IMR-90 (cell line): Measurements from ENCODE around the gene PAX2. TPM values are rescaled to one million over a fixed set of nuclear protein-coding genes. Genes with fewer than 3 reads are reported as not detected.

ENCODE experiments used
- ATAC-seq: fragments of 200-7000 bp; cut with Tn5 transposase; 2 replicates; pipeline ENCODE4 v1.9.1; 2020; ENCODE audit warnings: low read depth, mild to moderate bottlenecking, moderate library complexity
- BruUV-seq: library from RNA; stranded (reverse); fragments of 400-500 nt; replicated peaks from 2 replicates; lab custom pipeline; 2021; lab: Mats Ljungman, UMichigan
- CTCF ChIA-PET: fragments of 300-600 bp; formaldehyde crosslinking; extraction: SDS; loops from one replicate; lab custom pipeline; 2021; ENCODE audit warnings: antibody characterized with exemption; lab: Yijun Ruan, JAX
- POLR2A ChIA-PET: fragments of 300-600 bp; sonication (Branson Sonifier 250); formaldehyde crosslinking; loops from one replicate; lab custom pipeline; 2022; ENCODE audit warnings: antibody characterized with exemption; ENCODE audit not compliant: unreplicated experiment; lab: Charles Lee
- DNase-seq: peaks from one replicate; pipeline ENCODE4 v3.0.0; 2013
- H2AFZ ChIP-seq: replicated peaks from 2 replicates; pipeline ENCODE3; 2013; ENCODE audit warnings: low read length, mild to moderate bottlenecking; ENCODE audit not compliant: poor library complexity
- H2AK5ac ChIP-seq: 2 replicates; pipeline ENCODE4 v1.6.1; 2013; ENCODE audit warnings: low read depth, low read length, inconsistent platforms
- H2AK9ac ChIP-seq: replicated peaks from 2 replicates; pipeline ENCODE3; 2013; ENCODE audit warnings: mild to moderate bottlenecking, low read depth, low read length, moderate library complexity; ENCODE audit not compliant: poor library complexity
- H2BK120ac ChIP-seq: 2 replicates; pipeline ENCODE4 v1.6.1; 2013; ENCODE audit warnings: low read depth, low read length, inconsistent platforms
- H2BK15ac ChIP-seq: 3 replicates; pipeline ENCODE4 v1.6.1; 2013; ENCODE audit warnings: low read depth, low read length, inconsistent platforms
- H2BK20ac ChIP-seq: 2 replicates; pipeline ENCODE4 v1.6.1; 2013; ENCODE audit warnings: low read depth, mild to moderate bottlenecking, inconsistent platforms, low read length, moderate library complexity
- H2BK5ac ChIP-seq: 2 replicates; pipeline ENCODE4 v1.6.1; 2013; ENCODE audit warnings: mild to moderate bottlenecking, low read depth, low read length, inconsistent platforms; ENCODE audit not compliant: poor library complexity, severe bottlenecking
- H3K14ac ChIP-seq: replicated peaks from 2 replicates; pipeline ENCODE4 v1.6.1; 2013; ENCODE audit warnings: low read depth, low read length, inconsistent platforms
- H3K18ac ChIP-seq: 2 replicates; pipeline ENCODE4 v1.6.1; 2013; ENCODE audit warnings: low read depth, low read length, control low read depth
- H3K23ac ChIP-seq: 2 replicates; pipeline ENCODE4 v1.6.1; 2013; ENCODE audit warnings: low read depth, low read length, inconsistent platforms
- H3K27ac ChIP-seq: 2 replicates; pipeline ENCODE4 v1.5.1; 2013; ENCODE audit warnings: mild to moderate bottlenecking, control low read depth, low read length; ENCODE audit not compliant: insufficient read depth
- H3K27me3 ChIP-seq: 2 replicates; pipeline ENCODE4 v1.6.1; 2013; ENCODE audit warnings: low read length; ENCODE audit not compliant: control insufficient read depth, insufficient read depth
- H3K36me3 ChIP-seq: 2 replicates; pipeline ENCODE4 v1.6.1; 2013; ENCODE audit warnings: low read length, mixed read lengths; ENCODE audit not compliant: control insufficient read depth, insufficient read depth
- H3K4ac ChIP-seq: 2 replicates; pipeline ENCODE4 v1.6.1; 2013; ENCODE audit warnings: low read depth, low read length, inconsistent platforms
- H3K4me1 ChIP-seq: 2 replicates; pipeline ENCODE4 v1.6.1; 2013; ENCODE audit warnings: low read length, mixed read lengths; ENCODE audit not compliant: control insufficient read depth, insufficient read depth
- H3K4me2 ChIP-seq: 2 replicates; pipeline ENCODE4 v1.6.1; 2013; ENCODE audit warnings: low read depth, mild to moderate bottlenecking, control low read depth, low read length, moderate library complexity
- H3K4me3 ChIP-seq: 2 replicates; pipeline ENCODE4 v1.5.1; 2013; ENCODE audit warnings: low read depth, mild to moderate bottlenecking, control low read depth, low read length, moderate library complexity; ENCODE audit not compliant: insufficient read depth
- H3K56ac ChIP-seq: 2 replicates; pipeline ENCODE4 v1.6.1; 2013; ENCODE audit warnings: low read length, inconsistent platforms; ENCODE audit not compliant: insufficient read depth; ENCODE audit errors: extremely low read depth
- H3K79me1 ChIP-seq, 2 experiments: 2 replicates each; pipeline ENCODE4 v1.6.1; 2013; ENCODE audit warnings: low read length in 2 of 2, inconsistent platforms in 1 of 2, low read depth in 1 of 2
- H3K9ac ChIP-seq: 2 replicates; pipeline ENCODE4 v1.6.1; 2013; ENCODE audit warnings: low read depth, low read length, control low read depth
- H3K9me1 ChIP-seq: 2 replicates; pipeline ENCODE4 v1.6.1; 2013; ENCODE audit warnings: low read length, inconsistent platforms; ENCODE audit not compliant: insufficient read depth
- H3K9me3 ChIP-seq: 2 replicates; pipeline ENCODE4 v1.6.1; 2013; ENCODE audit warnings: low read length; ENCODE audit not compliant: control insufficient read depth, insufficient read depth
- H4K20me1 ChIP-seq: 2 replicates; pipeline ENCODE4 v1.6.1; 2013; ENCODE audit warnings: low read length, inconsistent platforms; ENCODE audit not compliant: insufficient read depth
- H4K5ac ChIP-seq: 2 replicates; pipeline ENCODE4 v1.6.1; 2013; ENCODE audit warnings: mild to moderate bottlenecking, low read depth, low read length, control low read depth
- H4K8ac ChIP-seq, 2 experiments: 2 replicates each; pipeline ENCODE4 v1.6.1; 2013; ENCODE audit warnings: low read depth in 2 of 2, low read length in 2 of 2, control low read depth in 1 of 2, inconsistent platforms in 1 of 2
- H4K91ac ChIP-seq: 2 replicates; pipeline ENCODE4 v1.6.1; 2013; ENCODE audit warnings: low read depth, low read length, inconsistent platforms; ENCODE audit not compliant: insufficient read depth
- CHD1 ChIP-seq: IDR thresholded peaks from 2 replicates; pipeline ENCODE4 v1.6.1; 2012; ENCODE audit warnings: low read depth, low read length, improper control_type of control experiment
- MXI1 ChIP-seq: IDR thresholded peaks from 2 replicates; pipeline ENCODE4 v1.6.1; 2012; ENCODE audit warnings: low read depth, mild to moderate bottlenecking, low read length, moderate library complexity, borderline replicate concordance
- NFE2L2 ChIP-seq: fragments of 150-350 bp; IDR thresholded peaks from 2 replicates; pipeline ENCODE4 v1.6.1; 2016; ENCODE audit warnings: low read depth, mild to moderate bottlenecking, low read length
- RCOR1 ChIP-seq: IDR thresholded peaks from 2 replicates; pipeline ENCODE4 v1.6.1; 2012; ENCODE audit warnings: mild to moderate bottlenecking, low read length, improper control_type of control experiment; ENCODE audit not compliant: insufficient replicate concordance
- RFX5 ChIP-seq: IDR thresholded peaks from 2 replicates; pipeline ENCODE4 v1.8.0; 2012; ENCODE audit warnings: low read depth, mild to moderate bottlenecking, low read length, moderate library complexity
- WGBS, 2 experiments: methylation state at CpG; one replicate each; pipeline versions ENCODE4 v1.1.5 to v1.1.7; 2013; ENCODE audit warnings: missing lambda C conversion rate in 2 of 2; ENCODE audit not compliant: insufficient read length in 1 of 2; ENCODE audit errors: extremely low coverage in 2 of 2; 5-methylcytosine and 5-hydroxymethylcytosine counted together
- dilution Hi-C: fragments of 300-500 bp; cut with HindIII; formaldehyde crosslinking; loops from one replicate; pipeline ENCODE4 v1.14.3; 2018; ENCODE audit warnings: low sequenced_read_pairs; ENCODE audit not compliant: unreplicated experiment
- in situ Hi-C: fragments of 300-500 bp; cut with MboI; formaldehyde crosslinking; loops from 3 replicates; pipeline ENCODE4 v1.14.3; 2019; ENCODE audit warnings: low sequenced_read_pairs, inconsistent platforms, mixed read lengths
- intact Hi-C: fragments of 100-400 bp; cut with micrococcal nuclease; formaldehyde crosslinking; loops from 2 replicates; pipeline ENCODE4 v1.10.0; 2022
- polyA plus RNA-seq, 3 experiments: library from polyadenylated mRNA; depleted of rRNA; stranded (reverse); fragments of >200 nt; gene quantifications; 2 replicates each; pipeline ENCODE4 v1.2.3, GENCODE V29; 2012; ENCODE audit warnings: low replicate concordance in 1 of 3
- total RNA-seq: library from RNA; depleted of rRNA; stranded (reverse); fragments of >200 nt; gene quantifications from 2 replicates; pipeline ENCODE4 v1.2.3, GENCODE V29; 2012

PAX2 gene
- total and polyA plus RNA-seq, 2 of the 4 experiments (the other 2 are of a cell fraction), result not detected

GRCh38 chr10:100858747-100859483 lies 113.5 kb downstream of the PAX2 start:
- Histone ChIP-seq H3K4me1 (no peaks in the 10 kb centered on the region), H2BK5ac (no peak overlapping the region), H3K56ac (no peak overlapping the region), H4K8ac (no peak overlapping the region), H3K9me1 (no peaks in the 10 kb centered on the region), H3K27me3 (peaks cover 60% of the 10 kb centered on the region), H3K4me2 (no peak overlapping the region), H2BK120ac (no peak overlapping the region), H4K20me1 (no peaks in the 10 kb centered on the region), H4K5ac (no peak overlapping the region), H4K91ac (no peak overlapping the region), H3K36me3 (no peaks in the 10 kb centered on the region), H2AFZ (no peak overlapping the region), H3K4me3 (no peak overlapping the region), H3K9me3 (peaks cover 5% of the 10 kb centered on the region), H3K23ac (no peak overlapping the region), H2BK20ac (no peak overlapping the region), H2AK5ac (no peak overlapping the region), H2BK15ac (no peak overlapping the region), H3K18ac (no peak overlapping the region), H3K14ac (no peak overlapping the region), H3K9ac (no peak overlapping the region), H3K79me1 (no peaks in the 10 kb centered on the region), H3K4ac (no peak overlapping the region), H3K27ac (no peak overlapping the region), H2AK9ac (no peak overlapping the region)
- no TSS peak for BruUV-seq
- in situ Hi-C loops (no loop called here), dilution Hi-C loops (no loop called here), intact Hi-C loops (no loop called here)
- ChIA-PET CTCF (no interaction called here), POLR2A (no interaction called here)
- DNase-seq (no peak), ATAC-seq (no peak)
- no peak for TF ChIP-seq NFE2L2
- no peak for TF ChIP-seq MXI1
- no peak for TF ChIP-seq RCOR1
- TF ChIP-seq CHD1, result no peak
- TF ChIP-seq RFX5, result no peak
- 55% methylated on average over 13 of the region's 21 CpGs; no CpG with 5 or more reads in 1 of the 2 experiments for whole genome bisulfite sequencing, 2 experiments
